GM21576 (cell line): ENCODE measurements around the gene CAPSL.
A peak's percentile ranks its signal among the peaks of the same experiment; 100 is the strongest.
"Not testable (repeated sequence)": the region's sequence is repeated elsewhere in the genome, so short reads cannot be mapped to it uniquely, and the experiment has no call there.

Experiments used
- ATAC-seq: cut with Tn5 transposase; IDR thresholded peaks from one replicate; pipeline ENCODE4 v1.9.1; 2021; ENCODE audit warnings: mild to moderate bottlenecking, moderate library complexity; ENCODE audit not compliant: unreplicated experiment

CAPSL gene

DNA sequence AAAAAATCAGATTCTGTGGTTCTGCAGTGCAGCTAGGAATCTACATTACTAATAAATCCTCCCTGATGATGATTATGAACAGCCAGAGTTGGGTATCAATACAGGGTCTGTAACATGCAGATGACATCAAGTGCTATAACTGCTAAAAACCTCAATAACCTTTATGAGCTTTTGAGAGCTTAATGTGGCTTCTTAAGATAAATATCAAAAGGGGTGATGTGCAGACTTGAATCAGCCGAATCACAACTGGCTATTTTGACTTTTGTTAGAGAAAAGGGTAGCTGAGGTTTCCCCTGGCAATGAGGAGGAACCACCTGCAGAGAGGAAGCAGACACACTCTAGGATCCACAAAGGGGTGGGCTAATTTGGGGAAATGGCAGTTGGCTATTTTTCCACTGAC is 30.2 kb downstream of the CAPSL start:
- ATAC-seq: no peak

DNA sequence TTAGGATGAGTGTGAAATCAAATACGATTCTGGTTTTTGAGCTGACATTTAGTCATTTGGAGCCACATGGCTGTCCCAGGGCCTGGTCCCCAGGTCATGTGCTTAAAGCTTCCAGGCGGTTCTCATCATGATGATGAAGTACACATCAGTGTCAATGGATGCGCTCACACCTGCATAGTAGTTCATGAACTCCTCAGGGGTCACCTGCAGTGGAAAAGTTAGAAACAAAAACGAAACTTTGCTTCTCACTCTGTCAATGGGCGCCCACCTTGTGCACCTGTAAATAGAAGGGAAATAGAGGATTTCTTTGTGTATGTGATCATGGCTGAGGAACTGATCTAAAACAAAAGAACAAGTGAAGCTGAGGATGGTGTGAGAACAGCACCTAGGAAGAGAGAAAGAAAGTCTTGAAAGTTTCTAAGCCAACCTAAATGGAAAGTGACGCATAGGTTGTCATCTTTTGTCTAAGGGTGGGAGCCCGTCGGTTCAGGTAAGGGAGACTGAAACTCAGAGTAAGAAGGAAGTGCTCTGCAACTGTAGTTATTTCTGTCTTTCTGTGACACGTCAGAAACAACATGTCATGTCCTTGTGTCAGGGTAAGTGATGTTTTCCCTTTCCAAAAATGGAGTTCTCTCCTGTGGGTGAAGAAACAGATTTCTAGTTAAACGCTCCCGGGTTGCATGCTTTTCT is 33.8 kb downstream of the CAPSL start:
- ATAC-seq: peak; percentile 77

DNA sequence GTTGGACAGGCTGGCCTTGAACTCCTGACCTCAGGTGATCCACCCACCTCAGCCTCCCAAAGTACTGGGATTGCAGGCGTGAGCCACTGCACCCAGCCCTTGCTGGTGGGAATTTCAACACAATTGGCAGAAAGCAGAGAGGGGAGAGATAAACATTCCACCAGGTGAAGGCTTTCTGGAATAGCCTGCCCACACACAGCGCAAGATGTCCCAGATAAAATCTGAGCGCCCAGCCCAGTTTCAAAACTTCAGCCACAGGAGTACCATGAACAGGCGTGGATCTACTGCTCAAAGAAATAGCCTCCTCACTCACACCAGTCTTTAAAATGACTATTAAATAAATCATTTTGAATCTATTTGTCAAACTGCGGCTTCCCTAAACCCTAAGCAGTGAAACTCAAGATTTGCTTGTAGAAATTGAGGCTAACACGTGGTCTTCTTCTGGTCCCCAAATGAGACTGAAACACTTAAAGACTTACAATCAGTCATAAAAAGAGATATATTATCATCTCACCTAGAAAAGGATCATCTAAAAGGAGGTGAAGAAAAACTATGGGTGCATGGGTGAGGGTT is 34.7 kb downstream of the CAPSL start:
- no peak for ATAC-seq

DNA sequence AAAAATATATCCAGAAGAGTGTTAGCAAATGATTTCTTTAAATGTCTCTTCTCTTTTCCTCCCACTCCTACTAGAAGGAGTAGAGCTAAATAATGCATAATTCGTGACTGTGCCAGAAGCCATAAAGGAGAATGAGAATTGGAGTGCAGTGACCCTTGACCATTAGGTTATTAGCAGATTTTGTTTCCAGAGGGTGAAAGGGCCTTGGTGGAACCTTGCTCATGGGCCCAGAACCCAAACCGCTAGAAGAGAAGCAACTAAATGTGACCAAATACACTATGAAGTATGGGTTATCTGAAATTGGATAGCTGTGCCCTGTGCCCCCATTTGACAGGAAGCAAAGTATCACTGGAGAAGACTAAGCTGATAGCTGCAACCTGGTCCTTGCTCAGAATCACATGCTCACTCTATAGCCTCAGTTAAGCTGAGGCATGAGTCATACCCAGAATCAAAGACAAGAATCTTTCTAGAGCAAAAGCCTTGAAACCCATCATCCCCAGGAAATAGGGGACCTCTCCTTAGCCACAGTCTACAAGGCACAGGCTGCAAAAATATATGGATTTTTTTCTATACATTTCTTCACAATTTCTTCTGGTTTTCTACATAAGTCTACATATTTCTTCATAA is 36.3 kb downstream of the CAPSL start:
- peak; percentile 57 for ATAC-seq

DNA sequence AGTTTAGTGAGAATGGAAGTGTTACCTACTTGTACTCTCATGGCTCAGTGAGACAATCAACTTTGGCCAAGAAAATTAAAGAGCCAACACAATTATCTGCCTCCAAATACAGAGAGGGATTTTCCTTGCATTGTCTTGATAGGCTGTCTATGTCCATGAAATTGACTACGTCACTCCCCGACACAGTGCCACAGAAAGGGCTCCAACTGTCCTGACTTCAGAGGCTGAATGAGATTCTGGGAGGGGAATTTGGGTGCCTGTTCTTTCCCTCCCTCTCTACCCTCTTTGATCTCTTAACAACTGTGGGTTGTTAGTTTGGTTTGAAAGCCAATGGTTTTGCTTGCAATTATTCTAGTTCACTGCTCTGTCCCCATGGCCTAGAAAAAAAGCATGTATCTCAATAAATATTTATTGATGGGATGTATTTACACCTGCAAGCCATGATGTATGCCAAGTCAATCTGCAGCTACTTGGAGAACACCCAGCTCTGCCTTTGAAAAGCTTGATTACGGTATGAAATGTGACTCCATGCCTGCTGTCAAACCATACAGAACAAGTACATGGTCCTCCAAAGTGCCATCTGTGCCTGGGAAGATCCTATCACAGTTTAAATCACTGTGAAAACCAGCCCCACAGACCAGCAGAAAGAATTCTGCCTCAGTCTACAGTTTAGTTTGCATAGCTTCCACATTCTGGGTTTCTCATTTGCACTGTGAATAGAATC is 37.3 kb downstream of the CAPSL start:
- ATAC-seq: no peak

DNA sequence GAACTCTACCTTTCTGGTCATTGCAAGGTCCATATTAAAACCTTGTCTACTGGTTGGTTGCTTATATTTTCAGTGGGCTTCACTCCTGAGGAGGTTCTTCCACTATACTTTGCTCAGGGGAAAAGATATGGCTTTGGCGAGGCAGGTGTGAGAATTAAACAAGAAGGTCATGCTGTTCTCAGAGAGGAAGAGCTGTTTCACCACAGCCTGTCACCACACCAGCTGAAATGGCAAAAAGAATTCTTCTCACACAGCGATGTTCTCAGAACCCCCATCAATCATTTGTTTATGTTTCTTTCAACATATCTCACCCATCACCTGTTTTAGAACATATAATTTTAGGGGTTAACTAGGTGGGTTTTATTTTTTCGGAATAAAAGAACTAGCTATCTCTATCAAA is 38.6 kb downstream of the CAPSL start:
- peak; percentile 36 for ATAC-seq

DNA sequence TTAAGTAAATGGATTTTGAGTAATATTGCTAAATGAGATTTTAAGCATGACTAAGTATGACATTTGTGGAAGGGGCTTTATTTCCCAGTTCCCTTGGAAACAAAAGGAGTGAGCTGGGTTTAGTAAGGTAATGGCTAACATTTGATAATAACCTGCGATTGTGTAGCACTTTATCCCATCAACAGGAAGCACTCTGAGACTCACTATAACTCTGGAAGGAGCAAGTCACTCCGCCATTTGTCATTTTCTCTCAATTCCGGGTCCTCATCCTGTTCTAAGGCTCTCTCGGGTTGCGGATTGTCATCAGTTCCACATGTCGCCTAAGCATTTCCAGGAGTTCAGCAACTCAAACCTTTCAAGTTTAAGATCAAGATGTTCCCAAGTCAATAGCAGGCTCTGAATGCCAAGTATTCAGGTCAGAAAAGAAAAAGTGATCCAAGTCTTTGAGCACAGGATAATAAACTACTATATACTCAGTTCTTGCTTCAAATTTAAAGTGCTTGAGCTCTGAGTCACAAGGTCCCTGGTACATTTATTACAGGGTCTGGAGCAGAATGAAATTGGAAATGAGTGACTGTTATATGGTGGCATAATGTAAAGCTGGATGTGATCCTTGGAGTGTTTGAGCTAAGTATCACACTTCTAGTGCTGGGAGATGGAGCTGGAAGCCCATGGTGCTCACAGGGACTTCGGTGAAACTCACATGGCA is 39.3 kb downstream of the CAPSL start:
- ATAC-seq: no peak

DNA sequence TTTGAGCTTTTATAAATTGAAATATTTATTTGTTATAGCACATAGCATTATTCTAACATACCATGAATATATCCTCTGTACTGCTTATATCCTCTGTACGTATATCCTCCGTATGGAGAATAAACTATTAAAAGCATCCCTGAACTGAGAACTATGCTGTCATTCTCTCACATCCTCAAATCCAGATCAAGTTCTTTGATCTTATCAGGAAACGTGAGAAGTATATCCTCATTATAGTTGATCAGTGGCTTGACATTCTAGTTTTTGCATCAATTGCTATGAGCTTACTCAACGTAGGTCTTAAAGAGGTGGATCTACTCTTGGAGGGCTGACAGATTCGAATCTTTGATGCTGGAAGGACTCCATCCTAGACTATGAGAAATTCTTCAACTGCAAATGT is 44.3 kb downstream of the CAPSL start:
- ATAC-seq: no peak

DNA sequence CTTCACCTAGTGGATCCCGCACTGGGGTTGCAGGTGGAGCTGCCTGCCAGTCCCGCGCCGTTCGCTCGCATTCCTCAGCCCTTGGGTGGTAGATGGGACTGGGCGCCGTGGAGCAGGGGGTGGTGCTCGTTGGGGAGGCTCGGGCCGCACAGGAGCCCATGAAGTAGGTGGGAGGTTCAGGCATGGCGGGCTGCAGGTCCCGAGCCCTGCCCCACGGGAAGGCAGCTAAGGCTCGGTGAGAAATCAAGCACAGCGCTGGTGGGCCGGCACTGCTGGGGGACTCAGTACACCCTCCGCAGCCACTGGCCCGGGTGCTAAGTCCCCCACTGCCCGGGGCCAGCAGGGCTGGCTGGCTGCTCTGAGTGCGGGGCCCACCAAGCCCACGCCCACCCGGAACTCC is 45.6 kb downstream of the CAPSL start:
- not testable (repeated sequence) for ATAC-seq

DNA sequence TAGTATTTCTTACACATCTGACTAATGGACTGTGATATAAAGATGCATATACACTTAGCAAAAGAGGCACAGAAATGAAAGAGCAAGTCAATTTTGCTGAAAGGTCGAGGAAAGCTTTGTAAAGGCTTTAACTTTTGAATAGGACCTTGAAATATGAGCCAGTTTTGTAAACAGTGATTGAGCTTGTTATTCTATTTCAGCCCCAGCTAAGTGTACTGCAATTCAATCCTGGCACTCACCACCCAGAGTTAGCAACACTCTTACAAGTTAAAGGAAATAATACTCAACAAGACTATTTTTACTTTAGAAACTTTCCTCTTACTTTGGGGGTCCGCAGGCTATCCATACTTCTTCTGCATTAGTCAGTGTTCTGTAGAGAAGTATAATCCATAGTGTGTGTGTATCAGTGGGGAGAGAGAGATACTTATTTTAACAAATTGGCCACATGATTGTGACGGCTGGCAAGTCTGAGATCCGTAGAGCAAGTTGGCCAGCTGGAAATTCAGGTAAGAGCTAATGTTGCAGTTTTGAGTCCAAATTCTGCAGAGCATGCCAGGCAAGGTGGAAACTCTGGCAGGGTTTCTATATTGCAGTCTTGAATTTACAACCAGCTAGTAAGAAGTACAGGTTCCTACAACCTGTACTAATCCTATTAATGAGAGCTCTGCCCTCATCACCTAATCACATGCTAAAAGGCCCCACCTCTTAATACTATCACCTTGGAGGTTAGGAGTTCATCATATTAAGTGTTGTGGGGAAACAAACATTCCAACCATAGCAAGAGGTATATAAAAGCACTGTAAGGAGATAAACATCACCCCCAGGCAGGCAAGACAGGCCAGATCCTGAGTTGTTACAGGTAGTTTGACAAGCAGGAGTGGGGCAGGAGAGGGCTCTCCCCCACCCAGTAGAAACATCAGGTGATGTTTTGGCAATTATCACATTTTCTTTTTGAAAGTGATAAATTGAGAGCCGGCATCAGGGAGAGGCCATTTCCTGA is 48.1 kb downstream of the CAPSL start:
- no peak for ATAC-seq

DNA sequence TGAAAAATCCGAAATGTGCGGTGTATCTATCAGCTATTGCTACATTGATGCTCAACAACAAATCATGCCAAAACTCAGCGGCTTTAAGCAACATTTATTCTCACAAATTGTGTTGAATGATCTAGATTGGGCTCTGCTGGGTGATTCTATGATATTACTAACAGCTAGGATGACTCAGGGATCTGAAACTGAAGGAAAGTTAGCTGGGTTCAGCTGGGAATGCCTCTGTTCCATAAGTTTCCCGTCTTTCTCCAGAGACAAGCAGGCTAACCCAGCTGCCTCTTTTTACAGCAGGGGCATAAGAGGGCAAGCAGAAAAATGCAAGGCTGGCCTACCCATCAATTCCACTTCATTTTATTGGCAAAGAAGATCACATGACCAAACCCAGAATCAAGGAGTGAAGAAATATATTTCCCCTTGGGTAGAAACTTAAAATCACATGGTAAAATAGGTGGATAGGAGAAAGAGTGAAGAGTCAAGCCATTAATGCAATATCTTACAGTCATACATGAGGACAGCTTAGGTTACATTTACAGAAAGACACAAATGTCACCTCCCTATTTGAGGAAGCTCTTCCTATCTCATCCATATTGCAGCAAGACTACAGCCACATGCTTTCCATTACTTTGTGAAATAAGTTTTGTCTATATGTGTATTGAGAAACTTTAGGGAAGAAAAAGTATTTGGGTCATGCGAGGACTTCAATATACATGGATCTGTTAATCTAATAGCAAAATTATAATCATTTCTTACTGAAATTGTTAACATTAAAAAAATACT is 50.9 kb downstream of the CAPSL start:
- ATAC-seq: no peak

DNA sequence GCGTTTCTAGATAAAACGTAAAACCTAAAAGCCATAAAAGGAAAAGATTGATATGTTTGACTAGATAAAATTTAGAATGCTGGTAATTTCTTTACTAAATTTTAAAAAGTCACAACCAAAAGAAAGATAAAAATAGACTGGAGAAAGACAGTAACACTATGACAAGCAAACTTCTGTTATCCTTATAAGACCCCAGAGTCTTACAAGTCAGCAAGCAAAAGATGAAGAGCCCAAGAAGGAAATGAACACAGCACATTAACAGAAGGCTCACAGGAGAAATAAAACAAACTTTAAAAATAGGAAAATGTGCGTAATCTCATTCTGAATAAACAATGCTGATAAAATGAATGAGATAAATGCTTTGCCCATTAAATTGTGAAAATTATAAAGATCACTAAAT is 52.0 kb downstream of the CAPSL start:
- no peak for ATAC-seq

DNA sequence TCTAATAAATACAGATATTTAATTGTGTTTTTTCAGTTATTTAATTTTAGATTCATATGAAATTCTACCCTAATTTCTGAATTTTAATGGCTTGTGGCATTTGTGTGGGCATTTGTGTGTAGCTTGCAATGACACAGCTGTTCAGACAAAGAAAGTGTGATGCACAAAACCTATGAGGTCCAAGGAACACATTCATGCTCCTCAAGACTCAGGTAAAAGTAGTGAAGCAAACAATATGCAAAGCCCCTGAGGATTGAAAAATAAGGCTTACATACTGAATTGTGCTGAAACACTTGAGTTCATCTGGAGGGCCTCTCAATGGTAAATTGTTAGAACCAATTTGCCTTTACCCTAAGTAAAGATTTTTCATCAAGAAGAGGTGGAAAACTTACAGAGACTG is 53.6 kb downstream of the CAPSL start:
- ATAC-seq: no peak

DNA sequence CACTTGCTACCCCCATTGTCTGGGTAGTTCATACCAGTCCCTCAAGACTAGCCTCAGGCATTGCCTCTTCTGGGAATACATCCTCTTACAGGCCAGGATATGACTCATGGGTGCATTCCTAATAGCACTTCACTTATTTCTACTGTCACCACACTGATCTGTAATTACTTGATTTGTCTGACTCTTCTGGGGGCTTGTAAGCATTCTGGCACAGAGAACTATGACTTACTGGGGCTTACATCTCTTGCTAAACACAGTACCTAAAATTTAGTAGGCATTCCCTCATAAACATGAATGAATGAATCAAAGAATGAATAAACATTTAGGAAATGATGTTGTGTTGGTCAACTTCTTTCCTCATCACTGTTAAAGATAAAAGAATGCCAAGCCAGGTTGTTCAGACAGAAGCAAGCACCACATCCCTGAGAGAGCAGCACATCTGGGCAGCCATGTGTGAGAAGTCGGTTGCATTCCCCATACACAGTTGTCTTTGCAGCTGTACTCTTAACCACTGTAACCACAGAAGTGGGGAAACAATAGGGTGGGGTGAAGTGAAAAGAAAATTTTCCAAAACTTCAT is 54.1 kb downstream of the CAPSL start:
- ATAC-seq: peak; percentile 85

DNA sequence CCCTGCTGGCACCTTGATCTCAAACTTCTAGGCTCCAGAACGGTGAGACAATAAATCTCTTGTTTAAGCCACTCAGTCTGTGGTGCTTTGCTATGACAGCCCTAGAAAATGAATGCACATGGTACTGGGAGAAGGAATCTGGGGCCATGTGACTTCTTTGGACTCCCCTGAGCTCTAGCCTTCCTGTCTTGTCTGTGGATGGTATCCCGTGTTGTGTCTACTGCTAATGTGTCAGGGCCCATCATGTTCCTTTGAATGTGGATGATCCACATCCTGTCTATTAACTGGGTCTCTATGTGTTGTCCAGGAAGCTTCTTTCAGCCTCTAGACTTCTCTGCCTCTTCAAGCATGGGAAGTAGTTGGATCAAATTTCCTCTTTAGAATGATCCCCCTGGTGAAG is 56.7 kb downstream of the CAPSL start:
- no peak for ATAC-seq

DNA sequence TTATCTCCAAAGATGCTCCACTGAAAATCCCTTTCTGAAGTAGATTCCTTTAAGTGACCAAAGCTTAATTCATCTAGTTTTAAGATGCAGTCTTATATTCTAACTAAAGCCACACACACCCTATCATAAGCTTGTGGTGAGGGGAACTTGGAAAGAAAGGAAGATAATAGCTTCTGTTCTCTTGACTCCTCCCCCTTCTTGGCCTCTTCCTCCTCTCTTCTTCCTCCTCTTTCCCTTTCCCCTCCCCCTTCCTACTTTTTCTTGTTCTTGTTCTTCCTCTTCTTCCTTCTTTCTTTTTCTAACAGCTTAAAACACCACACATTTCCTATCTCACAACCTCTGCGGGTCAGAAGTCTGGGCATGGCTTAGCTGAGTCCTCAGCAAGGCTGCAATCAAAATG is 58.3 kb downstream of the CAPSL start:
- ATAC-seq: no peak

DNA sequence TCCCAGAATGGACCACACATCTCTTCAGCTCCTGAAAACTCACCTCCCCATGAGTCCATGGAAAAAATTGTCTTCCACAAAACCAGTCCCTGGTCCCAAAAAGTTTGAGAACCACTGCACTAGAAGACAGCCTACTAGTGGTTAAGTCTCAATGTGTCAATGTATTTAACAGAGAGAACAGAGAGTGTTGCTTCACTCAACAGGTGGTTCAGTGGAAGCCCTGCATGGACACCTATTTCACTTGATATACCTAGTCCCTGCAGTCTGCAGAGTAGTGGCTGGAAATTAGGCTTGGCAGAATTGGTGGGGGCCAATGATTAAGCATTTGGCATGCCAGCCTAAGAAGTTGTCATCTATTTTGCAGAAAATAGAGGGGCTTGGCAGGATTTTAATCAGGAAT is 58.8 kb downstream of the CAPSL start:
- ATAC-seq: no peak

DNA sequence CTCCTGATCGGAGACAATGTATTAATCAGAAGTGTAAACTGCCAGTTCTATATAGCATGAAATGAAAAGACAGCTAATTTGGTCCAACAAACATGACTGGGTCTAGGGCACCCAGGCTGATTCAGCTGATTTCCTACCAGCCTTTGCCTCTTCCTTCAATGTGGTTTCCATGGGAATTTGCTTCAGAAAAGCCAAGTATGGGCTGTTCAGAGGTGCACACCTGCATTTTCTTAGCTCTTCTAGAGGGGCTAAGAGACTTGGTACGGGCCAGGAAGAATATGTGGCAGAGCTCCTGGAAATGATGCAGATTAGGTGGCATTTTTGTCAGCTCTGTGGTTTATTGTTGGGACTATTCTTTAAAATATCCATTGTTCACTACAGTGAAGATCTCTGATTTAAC is 59.3 kb downstream of the CAPSL start:
- ATAC-seq: no peak

DNA sequence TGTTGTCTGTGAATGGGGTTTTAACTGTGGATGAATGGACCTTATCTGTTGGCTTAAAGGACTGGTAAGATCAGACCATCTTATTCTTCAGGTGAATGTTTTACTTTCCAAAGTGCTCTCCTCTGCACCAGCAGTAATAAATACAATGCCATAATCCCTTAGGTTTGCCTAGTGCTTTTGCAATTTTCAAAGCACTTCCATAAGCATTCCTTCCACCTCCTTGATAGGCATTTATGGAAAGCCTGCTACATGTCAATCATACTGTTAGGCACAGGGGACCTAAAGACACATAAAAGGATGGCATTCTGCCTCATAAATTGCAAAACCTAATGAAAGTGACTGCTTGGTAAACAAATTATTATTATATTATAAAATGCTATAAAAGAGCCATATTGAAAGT is 60.3 kb downstream of the CAPSL start:
- no peak for ATAC-seq
